Measurements from ENCODE around the gene KCTD5. TPM values are rescaled to one million over a fixed set of nuclear protein-coding genes. Genes with fewer than 3 reads are reported as not detected.
"Not testable (repeated sequence)": the region's sequence is repeated elsewhere in the genome, so short reads cannot be mapped to it uniquely, and the experiment has no call there.

KCTD5 gene
- total and polyA plus RNA-seq, 9 of the 15 experiments (the other 6 are each of a cell fraction or from before 2014, with no cell fraction given): 0.73 to 58.3 (median 32.3) TPM

DNA sequence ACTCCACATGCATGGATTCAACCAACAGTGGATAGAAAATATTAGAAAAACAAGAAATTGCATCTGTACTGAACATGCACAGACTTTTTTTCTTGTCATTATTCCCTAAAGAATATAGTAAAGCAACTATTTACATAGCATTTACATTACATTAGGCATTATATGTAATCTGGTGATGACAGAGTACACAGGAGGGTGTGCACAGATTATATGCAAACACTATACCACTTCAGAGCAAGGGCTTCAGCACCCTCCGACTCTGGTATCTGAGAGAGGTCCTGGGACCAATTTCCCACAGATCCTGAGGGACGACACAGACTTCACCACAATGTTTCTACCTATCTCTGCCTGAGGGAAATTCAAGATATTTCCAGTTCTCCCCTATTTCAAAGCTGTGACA lies 25.3 kb upstream of the KCTD5 start:
- Histone ChIP-seq H3K4me1 (replicated peaks in 1 of 2; ENCODE audit: control insufficient read depth in 2 of 2, insufficient read depth in 2 of 2, low read length in 2 of 2) (no peaks in the 10 kb centered on the region), H3K79me2 (ENCODE audit: control insufficient read depth, insufficient read depth, low read length) (no peaks in the 10 kb centered on the region), H3K9ac (ENCODE audit: insufficient read depth in 1 of 2, low read depth in 2 of 2, low read length in 2 of 2) (no peak overlapping the region), H3K27ac (ENCODE audit: extremely low read depth, low read depth, low read length) (no peak overlapping the region), H3K9me3 (replicated peaks; ENCODE audit: control insufficient read depth, insufficient read depth, low read depth, low read length) (no peaks in the 10 kb centered on the region), H3K4me2 (ENCODE audit: insufficient read depth, low read length) (no peak overlapping the region), H3K4me3 (no peak overlapping the region), H3K36me3 (ENCODE audit: control insufficient read depth, insufficient read depth, low read length) (no peaks in the 10 kb centered on the region), H3K27me3 (ENCODE audit: control insufficient read depth in 2 of 2, insufficient read depth in 2 of 2, low read length in 2 of 2) (no peaks in the 10 kb centered on the region; a peak in 1 of 5 replicates), H2AFZ (ENCODE audit: low read depth, low read length) (no peak overlapping the region), H4K20me1 (replicated peaks; ENCODE audit: control insufficient read depth, insufficient read depth, low read length) (no peaks in the 10 kb centered on the region), H3K9me1 (ENCODE audit: control insufficient read depth, insufficient read depth, low read length) (no peaks in the 10 kb centered on the region)
- FAIRE-seq (no peak), DNase-seq (ENCODE audit: extremely low read depth in 1 of 4, low spot score in 3 of 4) (no peak), ATAC-seq (no peak)
- 9% methylated on average over 2 of the region's 2 CpGs for WGBS (ENCODE audit: insufficient coverage, low coverage, missing lambda C conversion rate)
- ChIA-PET CTCF (ENCODE audit: low intra/inter-chr PET ratio) (no interaction called here), POLR2A (no interaction called here)
- no TSS peak for BruUV-seq (replicated peaks)
- in situ Hi-C loops (cut with MboI): loop anchor here (5.0 kb wide), 1 partner anchor 115 kb away; no protein-coding TSS in a partner anchor
- no peak for TF ChIP-seq XRCC3 (IDR thresholded peaks at IDR 0.05)
- TF ChIP-seq RBFOX2 (IDR thresholded peaks at IDR 0.05; ENCODE audit: low read depth, low read length): no peak
- no peak for TF ChIP-seq PHF20 (IDR thresholded peaks at IDR 0.05; ENCODE audit: partially characterized antibody)
- no peak for TF ChIP-seq HDAC6 (IDR thresholded peaks at IDR 0.05; ENCODE audit: low read depth, low read length)
- no peak for TF ChIP-seq ZNF134 (CRISPR knock-in tag; conservative IDR thresholded peaks at IDR 0.05)
- TF ChIP-seq EP400 (IDR thresholded peaks at IDR 0.05): no peak
- TF ChIP-seq ARID2 (IDR thresholded peaks at IDR 0.05): no peak
- no peak for TF ChIP-seq JUND (IDR thresholded peaks at IDR 0.05; ENCODE audit: borderline replicate concordance, low read depth, low read length)
- TF ChIP-seq JUND (tag; IDR thresholded peaks at IDR 0.05; ENCODE audit: borderline replicate concordance, low read depth, low read length): no peak
- no peak for TF ChIP-seq POLR2AphosphoS5 (IDR thresholded peaks at IDR 0.05; ENCODE audit: control insufficient read depth, insufficient read depth, low read depth, low read length)
- TF ChIP-seq, protein P1, sequence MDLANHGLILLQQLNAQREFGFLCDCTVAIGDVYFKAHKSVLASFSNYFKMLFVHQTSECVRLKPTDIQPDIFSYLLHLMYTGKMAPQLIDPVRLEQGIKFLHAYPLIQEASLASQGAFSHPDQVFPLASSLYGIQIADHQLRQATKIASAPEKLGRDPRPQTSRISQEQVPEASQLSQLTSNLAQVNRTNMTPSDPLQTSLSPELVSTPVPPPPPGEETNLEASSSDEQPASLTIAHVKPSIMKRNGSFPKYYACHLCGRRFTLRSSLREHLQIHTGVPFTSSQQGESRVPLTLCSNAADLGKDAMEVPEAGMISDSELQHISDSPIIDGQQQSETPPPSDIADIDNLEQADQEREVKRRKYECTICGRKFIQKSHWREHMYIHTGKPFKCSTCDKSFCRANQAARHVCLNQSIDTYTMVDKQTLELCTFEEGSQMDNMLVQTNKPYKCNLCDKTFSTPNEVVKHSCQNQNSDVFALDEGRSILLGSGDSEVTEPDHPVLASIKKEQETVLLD (IDR thresholded peaks at IDR 0.05): no peak
- no peak for TF ChIP-seq ARHGAP35 (IDR thresholded peaks at IDR 0.05; ENCODE audit: partially characterized antibody)
- no peak for TF ChIP-seq HES1 (IDR thresholded peaks at IDR 0.05; ENCODE audit: low read depth)
- TF ChIP-seq BACH1 (tag; IDR thresholded peaks at IDR 0.05): no peak
- no peak for TF ChIP-seq CTCF (IDR thresholded peaks at IDR 0.05 in 2 of 3, conservative IDR thresholded peaks at IDR 0.05 in 1 of 3; ENCODE audit: insufficient read depth in 2 of 3, low read depth in 1 of 3, low read length in 3 of 3)
- intact Hi-C loops (cut with micrococcal nuclease): no loop called here

- ATAC-seq; H3K4me2 ChIP-seq (ENCODE audit: insufficient read depth, low read length); H3K27me3 ChIP-seq (ENCODE audit: control insufficient read depth in 2 of 2, insufficient read depth in 2 of 2, low read length in 2 of 2); DNase-seq (ENCODE audit: extremely low read depth in 1 of 4, low spot score in 3 of 4); intact Hi-C loops (cut with micrococcal nuclease); H3K79me2 ChIP-seq (ENCODE audit: control insufficient read depth, insufficient read depth, low read length); H3K4me3 ChIP-seq; FAIRE-seq; CTCF ChIA-PET (ENCODE audit: low intra/inter-chr PET ratio); H3K27ac ChIP-seq (ENCODE audit: extremely low read depth, low read depth, low read length); POLR2A ChIA-PET; H3K9me1 ChIP-seq (ENCODE audit: control insufficient read depth, insufficient read depth, low read length); H3K4me1 ChIP-seq (replicated peaks in 1 of 2; ENCODE audit: control insufficient read depth in 2 of 2, insufficient read depth in 2 of 2, low read length in 2 of 2); H2AFZ ChIP-seq (ENCODE audit: low read depth, low read length); H3K9me3 ChIP-seq (replicated peaks; ENCODE audit: control insufficient read depth, insufficient read depth, low read depth, low read length); H3K9ac ChIP-seq (ENCODE audit: insufficient read depth in 1 of 2, low read depth in 2 of 2, low read length in 2 of 2); H3K36me3 ChIP-seq (ENCODE audit: control insufficient read depth, insufficient read depth, low read length); H4K20me1 ChIP-seq (replicated peaks; ENCODE audit: control insufficient read depth, insufficient read depth, low read length); BruUV-seq (replicated peaks): not testable (repeated sequence)
- in situ Hi-C loops (cut with MboI): loop anchor here (5.0 kb wide), 1 partner anchor 116 kb away; no protein-coding TSS in a partner anchor
- WGBS (ENCODE audit: insufficient coverage, low coverage, missing lambda C conversion rate): no CpG with 5 or more reads among the region's 17 CpGs
These were observed 24.5 kb upstream of the KCTD5 start for GRCh38 chr16:2657803-2658202.
